GM12872 (cell line): Measurements from ENCODE around the gene PACSIN3.
A peak's percentile ranks its signal among the peaks of the same experiment; 100 is the strongest.

Experiments
- CTCF ChIP-seq: IDR thresholded peaks from 3 replicates; pipeline ENCODE4 v1.5.1; 2011; ENCODE audit warnings: low read depth, mild to moderate bottlenecking, low read length, moderate library complexity; ENCODE audit not compliant: insufficient read depth

The PACSIN3 gene

GRCh38 chr11:47181271-47181670 is 5.0 kb downstream of the PACSIN3 start:
- no peak for TF ChIP-seq CTCF

- TF ChIP-seq CTCF: no peak
Observed at GRCh38 chr11:47180006-47180787, 6.0 kb downstream of the PACSIN3 start.

- TF ChIP-seq CTCF: peak; percentile 91
Observed at GRCh38 chr11:47179655-47179991, 6.6 kb downstream of the PACSIN3 start.

- no peak for TF ChIP-seq CTCF
Observed at GRCh38 chr11:47178737-47179654, 7.2 kb downstream of the PACSIN3 start.

GRCh38 chr11:47178316-47178715 is 7.9 kb downstream of the PACSIN3 start:
- TF ChIP-seq CTCF: no peak

- TF ChIP-seq CTCF: no peak
Observed at GRCh38 chr11:47177846-47178245, 8.4 kb downstream of the PACSIN3 start.

GRCh38 chr11:47177229-47177845 is 8.9 kb downstream of the PACSIN3 start:
- peak; percentile 81 for TF ChIP-seq CTCF
